Measurements from ENCODE around the gene LRRN1. TPM values are rescaled to one million over a fixed set of nuclear protein-coding genes. Genes with fewer than 3 reads are reported as not detected.

Gene LRRN1
- total and polyA plus RNA-seq, 9 of the 15 experiments (the other 6 are each of a cell fraction or from before 2014, with no cell fraction given) = 0.11 TPM; not detected in 8

DNA sequence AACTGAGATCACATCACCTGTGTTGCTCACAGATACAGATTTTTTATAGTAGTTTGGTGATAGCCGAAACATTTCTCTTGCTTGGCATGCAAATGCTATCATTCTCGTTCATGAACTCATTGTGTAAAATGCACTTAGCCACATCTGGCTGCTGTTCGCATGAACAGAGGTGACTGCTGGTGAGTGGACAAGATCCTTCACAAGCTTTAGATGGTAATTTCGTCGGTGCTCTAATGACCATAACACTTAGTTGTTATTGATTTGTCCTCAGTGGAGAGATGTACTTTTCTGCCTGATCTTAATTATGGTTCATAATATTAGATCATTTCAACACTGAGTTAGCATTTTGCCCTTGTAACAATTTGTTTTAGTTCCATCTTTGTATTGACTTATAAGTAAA is 13.8 kb downstream of the LRRN1 start:
- ChIA-PET CTCF (ENCODE audit: low intra/inter-chr PET ratio) (no interaction called here), POLR2A (no interaction called here)
- no TSS peak for BruUV-seq (replicated peaks)
- H3K9me3 ChIP-seq (replicated peaks; ENCODE audit: control insufficient read depth, insufficient read depth, low read depth, low read length) = no peaks in the 10 kb centered on the region
- H2AFZ ChIP-seq (ENCODE audit: low read depth, low read length) = no peak overlapping the region
- H3K4me2 ChIP-seq (ENCODE audit: insufficient read depth, low read length) = no peak overlapping the region
- no peak for ATAC-seq
- H3K36me3 ChIP-seq (ENCODE audit: control insufficient read depth, insufficient read depth, low read length) = no peaks in the 10 kb centered on the region
- in situ Hi-C loops (cut with MboI) (loop anchor here (25.0 kb wide), 1 partner anchor 474 kb away; no protein-coding TSS in a partner anchor), intact Hi-C loops (cut with micrococcal nuclease) (no loop called here)
- no peaks in the 10 kb centered on the region for H3K27me3 ChIP-seq (ENCODE audit: control insufficient read depth in 2 of 2, insufficient read depth in 2 of 2, low read length in 2 of 2)
- no peaks in the 10 kb centered on the region for H4K20me1 ChIP-seq (replicated peaks; ENCODE audit: control insufficient read depth, insufficient read depth, low read length)
- H3K9me1 ChIP-seq (ENCODE audit: control insufficient read depth, insufficient read depth, low read length) = no peaks in the 10 kb centered on the region
- H3K4me1 ChIP-seq (replicated peaks in 1 of 2; ENCODE audit: control insufficient read depth in 2 of 2, insufficient read depth in 2 of 2, low read length in 2 of 2) = no peaks in the 10 kb centered on the region
- no peaks in the 10 kb centered on the region for H3K79me2 ChIP-seq (ENCODE audit: control insufficient read depth, insufficient read depth, low read length)
- TF ChIP-seq, protein P1, sequence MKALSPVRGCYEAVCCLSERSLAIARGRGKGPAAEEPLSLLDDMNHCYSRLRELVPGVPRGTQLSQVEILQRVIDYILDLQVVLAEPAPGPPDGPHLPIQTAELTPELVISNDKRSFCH (CRISPR knock-in tag; IDR thresholded peaks at IDR 0.05) = no peak
- TF ChIP-seq, protein P1 (tag; IDR thresholded peaks at IDR 0.05) = no peak
- no peak for TF ChIP-seq ZNF224 (CRISPR knock-in tag; IDR thresholded peaks at IDR 0.05)
- no peak for TF ChIP-seq HSF4 (CRISPR knock-in tag; IDR thresholded peaks at IDR 0.05; ENCODE audit: borderline replicate concordance)
- no peak for TF ChIP-seq SRSF9 (IDR thresholded peaks at IDR 0.05; ENCODE audit: borderline replicate concordance, low read depth, low read length)
- no peak for TF ChIP-seq PHF8 (IDR thresholded peaks at IDR 0.05; ENCODE audit: borderline replicate concordance, low read length)
- no peak for TF ChIP-seq ELF1 (tag; IDR thresholded peaks at IDR 0.05)
- TF ChIP-seq ZBTB8A (IDR thresholded peaks at IDR 0.05; ENCODE audit: partially characterized antibody) = no peak
- no peak for TF ChIP-seq MAZ (CRISPR knock-in tag; conservative IDR thresholded peaks at IDR 0.05 in 1 of 2, IDR thresholded peaks at IDR 0.05 in 1 of 2)
- no peak for TF ChIP-seq SNIP1 (IDR thresholded peaks at IDR 0.05; ENCODE audit: low read depth)
- H3K4me3 ChIP-seq = no peak overlapping the region
- no peak for FAIRE-seq
- H3K27ac ChIP-seq (ENCODE audit: extremely low read depth, low read depth, low read length) = no peak overlapping the region
- 1% methylated on average over 5 of the region's 5 CpGs for WGBS (ENCODE audit: insufficient coverage, low coverage, missing lambda C conversion rate)
- DNase-seq (ENCODE audit: extremely low read depth in 1 of 4, low spot score in 3 of 4) = no peak
- H3K9ac ChIP-seq (ENCODE audit: insufficient read depth in 1 of 2, low read depth in 2 of 2, low read length in 2 of 2) = no peak overlapping the region
